ENCODE results near the gene CEP63. TPM values are rescaled to one million over a fixed set of nuclear protein-coding genes. Genes with fewer than 3 reads are reported as not detected.

Gene CEP63
- total and polyA plus RNA-seq, 2 of the 8 experiments (the other 6 are each of a cell fraction or from before 2014, with no cell fraction given) = 5.3 to 18.2 TPM

GRCh38 chr3:134494495-134494894 is 8.6 kb downstream of the CEP63 start:
- Histone ChIP-seq H2BK20ac (ENCODE audit: low read length) (no peak overlapping the region), H3K4me1 (replicated peaks in 1 of 4; ENCODE audit: control insufficient read depth in 3 of 4, insufficient read depth in 4 of 4, low read length in 3 of 4) (no peaks in the 10 kb centered on the region), H3K9me3 (ENCODE audit: insufficient read depth in 2 of 2, low read depth in 1 of 2, low read length in 1 of 2) (no peaks in the 10 kb centered on the region), H3K36me3 (ENCODE audit: control insufficient read depth in 2 of 4, insufficient read depth in 4 of 4, low read length in 3 of 4) (peaks cover 0 to 4% (median 0%) of the 10 kb centered on the region in 4 experiments; a peak in 2 of 8 replicates), H3K4ac (replicated peaks; ENCODE audit: insufficient read length, low read depth, low read length) (no peak overlapping the region), H3K14ac (ENCODE audit: insufficient read length) (no peak overlapping the region), H2BK15ac (ENCODE audit: low read length) (no peak overlapping the region), H3K4me3 (ENCODE audit: extremely low read depth in 1 of 4, insufficient read depth in 2 of 4, low read depth in 3 of 4, low read length in 4 of 4) (no peak overlapping the region), H3K56ac (replicated peaks; ENCODE audit: insufficient read length, low read depth, low read length) (no peak overlapping the region), H3K23me2 (ENCODE audit: low read depth, low read length) (no peaks in the 10 kb centered on the region), H3K18ac (ENCODE audit: extremely low read depth, low read length) (no peak overlapping the region), H2AFZ (ENCODE audit: low read length) (no peak overlapping the region), H4K5ac (ENCODE audit: insufficient read length, low read depth, low read length) (no peak overlapping the region), H3K4me2 (ENCODE audit: insufficient read depth in 1 of 2, low read depth in 2 of 2, low read length in 2 of 2) (no peak overlapping the region), H2BK120ac (replicated peaks; ENCODE audit: low read depth, low read length) (no peak overlapping the region), H4K8ac (ENCODE audit: extremely low read depth, insufficient read depth, low read length) (no peak overlapping the region), H3K23ac (ENCODE audit: insufficient read length) (no peak overlapping the region), H3K27ac (ENCODE audit: low read depth, low read length) (no peak overlapping the region), H3K27me3 (replicated peaks in 1 of 4; ENCODE audit: control insufficient read depth in 3 of 4, extremely low read depth in 1 of 4, insufficient read depth in 3 of 4, low read length in 3 of 4) (peaks cover 0 to 1% (median 0%) of the 10 kb centered on the region in 4 experiments; a peak in 1 of 7 replicates), H3K79me1 (ENCODE audit: low read depth, low read length) (no peaks in the 10 kb centered on the region; the same call in 1 of the 2 replicates), H2AK5ac (ENCODE audit: low read depth, low read length) (no peak overlapping the region), H3K79me2 (ENCODE audit: control insufficient read depth in 1 of 2, insufficient read depth in 2 of 2, low read length in 2 of 2) (peaks cover 0 to 40% of the 10 kb centered on the region in 2 experiments; a peak in 2 of 4 replicates), H2BK5ac (ENCODE audit: low read depth, low read length) (no peak overlapping the region), H3K9ac (replicated peaks in 1 of 4; ENCODE audit: extremely low read depth in 1 of 4, low read depth in 3 of 4, low read length in 3 of 4) (no peak overlapping the region; a peak in 1 of 7 replicates), H4K20me1 (replicated peaks in 1 of 2; ENCODE audit: control insufficient read depth in 1 of 2, insufficient read depth in 2 of 2, low read length in 2 of 2) (no peaks in the 10 kb centered on the region), H2BK12ac (ENCODE audit: low read depth, low read length) (no peak overlapping the region), H4K91ac (replicated peaks; ENCODE audit: insufficient read length, low read length) (no peak overlapping the region)
- 89% methylated on average over 5 of the region's 5 CpGs; no CpG with 5 or more reads in 1 of the 2 experiments for WGBS, 2 experiments (ENCODE audit: extremely low coverage in 1 of 2, insufficient coverage in 1 of 2, insufficient read length in 1 of 2, insufficient replicate concordance in 2 of 2, low coverage in 1 of 2, low lambda C conversion rate in 2 of 2, missing lambda C conversion rate in 1 of 2)
- DNase-seq (ENCODE audit: low read depth in 1 of 2, low spot score in 2 of 2) = no peak
- no peak for TF ChIP-seq TCF12 (IDR thresholded peaks at IDR 0.05; ENCODE audit: low read depth, low read length)
- TF ChIP-seq SAP30 (IDR thresholded peaks at IDR 0.05; ENCODE audit: insufficient read depth, insufficient replicate concordance, low read length) = no peak
- TF ChIP-seq CREB1 (IDR thresholded peaks at IDR 0.05) = no peak
- no peak for TF ChIP-seq BRCA1 (IDR thresholded peaks at IDR 0.05; ENCODE audit: low read depth, low read length)
- TF ChIP-seq BACH1 (IDR thresholded peaks at IDR 0.05; ENCODE audit: low read length) = no peak
- no peak for TF ChIP-seq RFX5 (IDR thresholded peaks at IDR 0.05; ENCODE audit: borderline replicate concordance, low read depth, low read length)
- no peak for TF ChIP-seq CHD1 (IDR thresholded peaks at IDR 0.05; ENCODE audit: low read depth, low read length)
- no peak for TF ChIP-seq RXRA (IDR thresholded peaks at IDR 0.05; ENCODE audit: insufficient read depth, low read depth, low read length)
- TF ChIP-seq SP2 (IDR thresholded peaks at IDR 0.05; ENCODE audit: low read length) = no peak
- TF ChIP-seq EZH2 (IDR thresholded peaks at IDR 0.05; ENCODE audit: low read depth, low read length, severe bottlenecking) = no peak
- TF ChIP-seq ATF2 (IDR thresholded peaks at IDR 0.05; ENCODE audit: low read length) = no peak
- TF ChIP-seq TAF7 (optimal IDR thresholded peaks at IDR 0.05; ENCODE audit: borderline replicate concordance, low read depth, low read length) = no peak
- ChIA-PET POLR2A (ENCODE audit: partially characterized antibody) (interaction anchor here (1.3 kb wide), 1 partner anchor 8 kb away, joined by 6 read pairs; the partner anchor contains the start of genes ANAPC13 and CEP63), CTCF (ENCODE audit: partially characterized antibody) (interaction anchor here (0.9 to 2.0 kb wide), 3 partner anchors 9 to 24 kb away, joined by 3 to 7 read pairs (median 6); no protein-coding TSS in a partner anchor)
- no peak for FAIRE-seq

Measured in H1 (cell line).